CD4-positive, alpha-beta T cell (primary cell): ENCODE measurements around the gene NPTN. TPM values are rescaled to one million over a fixed set of nuclear protein-coding genes. Genes with fewer than 3 reads are reported as not detected.

Source experiments
- ATAC-seq: fragments of 200-7000 bp; cut with Tn5 transposase; one replicate; pipeline ENCODE4 v1.10.0; 2022; ENCODE audit warnings: mild to moderate bottlenecking; ENCODE audit not compliant: poor library complexity
- CTCF ChIA-PET: fragments of 350-600 bp; sonication (Branson Sonifier 250); formaldehyde crosslinking; loops from one replicate; lab custom pipeline; 2021; ENCODE audit warnings: antibody characterized with exemption, inconsistent platforms; lab: Charles Lee
- POLR2A ChIA-PET: fragments of 350-600 bp; sonication (Branson Sonifier 250); formaldehyde crosslinking; loops from one replicate; lab custom pipeline; 2021; ENCODE audit warnings: antibody characterized with exemption, inconsistent platforms; lab: Charles Lee
- DNase-seq, 14 experiments: peaks; one replicate each; pipeline ENCODE4 v3.0.0-alpha.2; 2013 to 2020; ENCODE audit warnings: mixed read lengths in 2 of 14
- H3K27ac ChIP-seq, 2 donors: one replicate each; pipeline versions ENCODE4 v1.5.1 to v1.7.0; 2013; ENCODE audit warnings: low read length in 2 of 2, low read depth in 1 of 2, mild to moderate bottlenecking in 1 of 2
- H3K27me3 ChIP-seq, 2 experiments: 1 replicate in 1 of 2; 2 replicates in 1 of 2; pipeline versions ENCODE4 v1.6.1 to v1.7.0; 2013; ENCODE audit warnings: low read length in 2 of 2, control low read depth in 1 of 2, mild to moderate bottlenecking in 1 of 2, moderate library complexity in 1 of 2; ENCODE audit not compliant: insufficient read depth in 2 of 2, control insufficient read depth in 1 of 2
- H3K36me3 ChIP-seq: one replicate; pipeline ENCODE4 v1.6.1; 2013; ENCODE audit warnings: low read length, control low read depth; ENCODE audit not compliant: insufficient read depth
- H3K4me1 ChIP-seq: one replicate; pipeline ENCODE4 v1.6.1; 2013; ENCODE audit warnings: low read length, control low read depth; ENCODE audit not compliant: insufficient read depth
- H3K4me3 ChIP-seq: one replicate; pipeline ENCODE4 v1.5.1; 2013; ENCODE audit warnings: mild to moderate bottlenecking, low read length, moderate library complexity
- H3K9me3 ChIP-seq, 2 experiments: 1 replicate in 1 of 2; 2 replicates in 1 of 2; pipeline versions ENCODE4 v1.6.1 to v1.7.0; 2013; ENCODE audit warnings: low read length in 2 of 2, mild to moderate bottlenecking in 2 of 2, control low read depth in 1 of 2, moderate library complexity in 1 of 2; ENCODE audit not compliant: control insufficient read depth in 1 of 2, insufficient read depth in 1 of 2
- H3K27ac Mint-ChIP-seq: one replicate; pipeline ENCODE4 v1.8.0; 2020; ENCODE audit warnings: mixed read lengths
- H3K27me3 Mint-ChIP-seq: one replicate; pipeline ENCODE4 v1.8.0; 2021; ENCODE audit warnings: mixed read lengths
- H3K36me3 Mint-ChIP-seq: one replicate; pipeline ENCODE4 v1.8.0; 2021; ENCODE audit warnings: low read depth, mixed read lengths
- H3K4me1 Mint-ChIP-seq: one replicate; pipeline ENCODE4 v1.8.0; 2021; ENCODE audit warnings: low read depth, mixed read lengths
- H3K4me3 Mint-ChIP-seq: one replicate; pipeline ENCODE4 v1.8.0; 2020; ENCODE audit warnings: mild to moderate bottlenecking, mixed read lengths
- H3K9me3 Mint-ChIP-seq: one replicate; pipeline ENCODE4 v1.8.0; 2020; ENCODE audit warnings: mixed read lengths
- intact Hi-C, 2 experiments: fragments of 100-400 bp; cut with DNase I in 1 of 2; cut with micrococcal nuclease in 1 of 2; formaldehyde crosslinking; loops; one replicate each; pipeline versions ENCODE4 v1.15.1 to v1.9.0; 2023 to 2025; cut with DNase I, micrococcal nuclease
- total RNA-seq, 174 experiments: library from RNA in 2 of 174; stranded (reverse) in 2 of 174; gene quantifications; one replicate each; pipeline ENCODE4 v1.2.3 and lab custom pipeline; 2021 to 2026
- TF ChIP-seq, protein P1 (sequence below): fragments of 200-600 bp; IDR thresholded peaks from one replicate; pipeline ENCODE4 v1.8.0; 2022; ENCODE audit warnings: antibody characterized with exemption, mild to moderate bottlenecking

NPTN gene
- total RNA-seq, 2 experiments from 2014 or later, result 9.3 to 13.5 TPM

DNA sequence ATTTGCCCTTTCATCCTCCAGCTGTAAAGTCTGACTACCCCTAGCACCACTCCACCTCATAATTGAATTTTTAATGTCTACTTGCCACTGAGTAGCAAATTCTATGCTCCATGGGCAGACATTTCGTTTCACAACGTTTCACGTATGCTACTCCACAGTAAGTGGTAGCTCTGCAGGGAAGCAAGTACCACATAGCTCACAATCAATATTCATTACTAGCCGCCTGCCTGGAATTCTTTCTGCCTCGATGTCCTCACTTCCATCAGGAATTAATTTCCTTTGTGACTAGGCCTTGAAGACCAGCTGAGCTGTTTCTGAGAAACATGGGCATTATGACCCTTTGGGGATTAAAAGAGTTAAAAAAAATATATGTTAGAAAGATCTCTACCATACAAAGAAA, 15.3 kb downstream of the NPTN start:
- no peaks in the 10 kb centered on the region for H3K27me3 ChIP-seq
- H3K27ac Mint-ChIP-seq, result no peak overlapping the region
- no peak for DNase-seq

DNA sequence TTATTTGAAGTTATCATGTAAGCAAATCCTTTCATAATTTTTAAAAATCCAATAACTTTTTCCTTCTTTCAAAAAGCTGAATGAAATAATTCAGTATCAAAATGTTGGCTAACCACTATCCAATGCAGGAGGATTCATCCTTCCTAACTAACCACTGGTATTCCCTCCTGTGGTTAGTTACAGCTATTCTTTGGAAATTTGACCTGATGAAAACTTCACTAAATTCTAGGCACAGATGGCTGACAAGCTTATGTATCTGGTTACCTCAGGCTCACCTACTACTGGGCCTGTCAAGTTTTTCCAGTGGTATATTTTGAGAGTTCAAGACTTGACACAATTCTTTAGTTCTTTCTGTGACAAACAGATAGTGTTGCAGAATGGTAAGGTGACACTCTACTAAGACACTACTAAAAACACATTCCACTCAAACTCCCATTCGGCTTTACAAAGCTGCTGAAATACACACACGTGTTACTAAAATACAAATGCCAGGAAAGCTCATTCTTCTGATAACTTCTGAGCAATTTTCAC, 15.8 kb downstream of the NPTN start:
- intact Hi-C loops, result no loop called here
- DNase-seq (no peak), ATAC-seq (no peak)
- TF ChIP-seq, protein P1, sequence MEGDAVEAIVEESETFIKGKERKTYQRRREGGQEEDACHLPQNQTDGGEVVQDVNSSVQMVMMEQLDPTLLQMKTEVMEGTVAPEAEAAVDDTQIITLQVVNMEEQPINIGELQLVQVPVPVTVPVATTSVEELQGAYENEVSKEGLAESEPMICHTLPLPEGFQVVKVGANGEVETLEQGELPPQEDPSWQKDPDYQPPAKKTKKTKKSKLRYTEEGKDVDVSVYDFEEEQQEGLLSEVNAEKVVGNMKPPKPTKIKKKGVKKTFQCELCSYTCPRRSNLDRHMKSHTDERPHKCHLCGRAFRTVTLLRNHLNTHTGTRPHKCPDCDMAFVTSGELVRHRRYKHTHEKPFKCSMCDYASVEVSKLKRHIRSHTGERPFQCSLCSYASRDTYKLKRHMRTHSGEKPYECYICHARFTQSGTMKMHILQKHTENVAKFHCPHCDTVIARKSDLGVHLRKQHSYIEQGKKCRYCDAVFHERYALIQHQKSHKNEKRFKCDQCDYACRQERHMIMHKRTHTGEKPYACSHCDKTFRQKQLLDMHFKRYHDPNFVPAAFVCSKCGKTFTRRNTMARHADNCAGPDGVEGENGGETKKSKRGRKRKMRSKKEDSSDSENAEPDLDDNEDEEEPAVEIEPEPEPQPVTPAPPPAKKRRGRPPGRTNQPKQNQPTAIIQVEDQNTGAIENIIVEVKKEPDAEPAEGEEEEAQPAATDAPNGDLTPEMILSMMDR, result no peak
- ChIA-PET CTCF (interaction anchor here (1.0 to 9.8 kb wide), 2 partner anchors 18 to 60 kb away, joined by 3 to 45 read pairs; no protein-coding TSS in a partner anchor), POLR2A (interaction anchor here (1.7 kb wide), 1 partner anchor 18 kb away, joined by 3 read pairs; no protein-coding TSS in a partner anchor)
- no peaks in the 10 kb centered on the region for H3K9me3 ChIP-seq
- peaks cover 2% of the 10 kb centered on the region for H3K36me3 ChIP-seq
- peaks cover 10% of the 10 kb centered on the region for H3K36me3 Mint-ChIP-seq
- no peak overlapping the region for H3K4me3 Mint-ChIP-seq
- no peak overlapping the region for H3K4me3 ChIP-seq
- H3K27me3 ChIP-seq, result no peaks in the 10 kb centered on the region
- H3K4me1 ChIP-seq, result no peaks in the 10 kb centered on the region
- no peaks in the 10 kb centered on the region for H3K27me3 Mint-ChIP-seq
- H3K27ac ChIP-seq, result no peak overlapping the region
- H3K27ac Mint-ChIP-seq, result no peak overlapping the region
- H3K9me3 Mint-ChIP-seq, result no peaks in the 10 kb centered on the region
- H3K4me1 Mint-ChIP-seq, result peaks cover 65% of the 10 kb centered on the region

More for the DNA sequence above, 15.3 kb downstream of the NPTN start:
- ATAC-seq, result no peak
- ChIA-PET CTCF (interaction anchor here (1.0 to 9.8 kb wide), 2 partner anchors 18 to 59 kb away, joined by 3 to 45 read pairs; no protein-coding TSS in a partner anchor), POLR2A (interaction anchor here (0.7 to 1.7 kb wide), 2 partner anchors 17 to 20 kb away, joined by 3 read pairs; no protein-coding TSS in a partner anchor)
- Histone ChIP-seq H3K4me3 (no peak overlapping the region), H3K36me3 (peaks cover 2% of the 10 kb centered on the region), H3K27ac (no peak overlapping the region), H3K9me3 (no peaks in the 10 kb centered on the region), H3K4me1 (no peaks in the 10 kb centered on the region)
- peaks cover 67% of the 10 kb centered on the region for H3K4me1 Mint-ChIP-seq
- TF ChIP-seq, protein P1, result no peak
- H3K36me3 Mint-ChIP-seq, result peaks cover 10% of the 10 kb centered on the region
- no peaks in the 10 kb centered on the region for H3K9me3 Mint-ChIP-seq
- H3K4me3 Mint-ChIP-seq, result no peak overlapping the region
- intact Hi-C loops, result no loop called here
- H3K27me3 Mint-ChIP-seq, result no peaks in the 10 kb centered on the region

DNA sequence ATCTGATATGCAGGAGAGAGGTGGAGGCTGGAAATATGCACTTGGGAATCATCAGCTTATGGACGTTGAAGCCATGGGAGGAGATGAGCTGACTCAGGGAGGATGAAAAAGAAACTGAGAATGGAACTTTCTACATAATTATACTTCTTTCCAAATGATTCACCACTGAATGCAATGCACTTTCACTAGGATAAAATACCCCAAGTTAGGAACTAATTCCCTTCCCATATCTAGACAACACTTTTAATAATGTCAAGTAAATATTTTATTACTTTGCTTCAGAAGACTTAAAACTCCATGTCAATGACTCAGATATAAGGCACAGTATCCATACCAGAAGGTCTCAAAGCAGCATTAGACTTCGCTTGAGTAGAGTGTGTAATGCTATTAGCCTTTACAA, 24.2 kb downstream of the NPTN start:
- peaks cover 53% of the 10 kb centered on the region for H3K4me1 Mint-ChIP-seq
- no peak overlapping the region for H3K27ac ChIP-seq

More for the DNA sequence above, 24.2 kb downstream of the NPTN start:
- no peaks in the 10 kb centered on the region for H3K9me3 ChIP-seq
- no peaks in the 10 kb centered on the region for H3K27me3 ChIP-seq
- ChIA-PET POLR2A (no interaction called here), CTCF (no interaction called here)
- no peak overlapping the region for H3K27ac Mint-ChIP-seq
- TF ChIP-seq, protein P1, result no peak
- H3K4me1 ChIP-seq, result no peaks in the 10 kb centered on the region
- peaks cover 11% of the 10 kb centered on the region for H3K36me3 Mint-ChIP-seq
- no peaks in the 10 kb centered on the region for H3K9me3 Mint-ChIP-seq
- no peak overlapping the region for H3K4me3 ChIP-seq
- no peak for DNase-seq
- intact Hi-C loops, result no loop called here
- no peak for ATAC-seq
- H3K4me3 Mint-ChIP-seq, result no peak overlapping the region
- H3K36me3 ChIP-seq, result no peaks in the 10 kb centered on the region
- H3K27me3 Mint-ChIP-seq, result no peaks in the 10 kb centered on the region
